ENCODE data around the gene GSTM2.

The GSTM2 gene

DNA sequence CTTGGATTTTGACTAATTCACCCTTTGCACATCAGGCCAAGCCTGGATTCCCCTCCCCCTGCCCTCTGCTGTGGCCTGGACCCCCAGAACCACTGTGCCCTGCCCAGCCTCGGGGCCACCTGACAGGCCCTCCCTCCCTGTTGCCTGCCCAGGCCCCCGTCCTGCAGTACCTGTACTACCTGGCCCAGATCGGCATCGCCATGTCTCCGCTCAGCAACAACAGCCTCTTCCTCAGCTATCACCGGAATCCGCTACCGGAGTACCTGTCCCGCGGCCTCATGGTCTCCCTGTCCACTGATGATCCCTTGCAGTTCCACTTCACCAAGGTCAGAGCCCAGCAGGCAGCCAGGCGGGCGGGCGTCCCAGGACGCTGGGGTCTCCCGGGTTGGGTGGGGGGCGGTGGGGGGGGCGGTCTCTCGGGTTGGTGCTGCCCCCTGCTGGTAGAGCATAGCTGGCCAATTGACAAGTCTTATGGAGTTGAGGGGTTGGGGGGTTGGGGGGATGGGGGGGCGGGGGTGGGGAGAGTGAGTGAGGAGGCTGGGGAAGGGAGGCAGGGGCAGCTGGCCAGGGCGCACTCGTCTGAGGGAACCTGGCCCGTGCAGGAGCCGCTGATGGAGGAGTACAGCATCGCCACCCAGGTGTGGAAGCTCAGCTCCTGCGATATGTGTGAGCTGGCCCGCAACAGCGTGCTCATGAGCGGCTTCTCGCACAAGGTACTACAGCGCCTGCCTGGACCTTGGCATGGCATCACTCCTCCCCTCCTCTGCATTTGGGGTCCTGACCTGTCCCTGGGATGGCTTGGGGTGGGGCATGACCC is 37.6 kb upstream of the GSTM2 start:
- DNase-seq: no peak

DNA sequence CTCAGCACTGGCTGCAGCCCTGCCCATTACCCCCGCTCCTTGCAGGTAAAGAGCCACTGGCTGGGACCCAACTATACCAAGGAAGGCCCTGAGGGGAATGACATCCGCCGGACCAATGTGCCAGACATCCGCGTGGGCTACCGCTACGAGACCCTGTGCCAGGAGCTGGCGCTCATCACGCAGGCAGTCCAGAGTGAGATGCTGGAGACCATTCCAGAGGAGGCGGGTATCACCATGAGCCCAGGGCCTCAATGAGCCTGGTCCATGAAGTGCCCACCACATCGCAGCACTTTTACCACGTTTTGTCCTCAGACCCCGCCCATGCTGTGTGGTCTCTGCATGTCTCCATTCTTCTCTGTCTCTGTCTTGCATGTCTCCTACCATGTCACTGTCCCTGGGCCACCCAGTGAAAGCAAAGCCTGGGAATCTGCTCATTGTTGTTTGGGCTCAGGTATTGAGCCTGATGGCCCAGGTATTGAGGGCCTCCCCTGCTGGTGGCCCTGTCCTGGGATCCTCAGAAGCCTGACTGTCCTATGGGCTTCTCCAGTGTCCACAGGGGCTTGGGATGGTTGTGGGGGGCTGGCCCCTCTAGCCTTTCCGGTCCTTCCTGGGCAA is 36.9 kb upstream of the GSTM2 start:
- no peak for DNase-seq

GRCh38 chr1:109631513-109632505 is 36.0 kb upstream of the GSTM2 start:
- DNase-seq: no peak

DNA sequence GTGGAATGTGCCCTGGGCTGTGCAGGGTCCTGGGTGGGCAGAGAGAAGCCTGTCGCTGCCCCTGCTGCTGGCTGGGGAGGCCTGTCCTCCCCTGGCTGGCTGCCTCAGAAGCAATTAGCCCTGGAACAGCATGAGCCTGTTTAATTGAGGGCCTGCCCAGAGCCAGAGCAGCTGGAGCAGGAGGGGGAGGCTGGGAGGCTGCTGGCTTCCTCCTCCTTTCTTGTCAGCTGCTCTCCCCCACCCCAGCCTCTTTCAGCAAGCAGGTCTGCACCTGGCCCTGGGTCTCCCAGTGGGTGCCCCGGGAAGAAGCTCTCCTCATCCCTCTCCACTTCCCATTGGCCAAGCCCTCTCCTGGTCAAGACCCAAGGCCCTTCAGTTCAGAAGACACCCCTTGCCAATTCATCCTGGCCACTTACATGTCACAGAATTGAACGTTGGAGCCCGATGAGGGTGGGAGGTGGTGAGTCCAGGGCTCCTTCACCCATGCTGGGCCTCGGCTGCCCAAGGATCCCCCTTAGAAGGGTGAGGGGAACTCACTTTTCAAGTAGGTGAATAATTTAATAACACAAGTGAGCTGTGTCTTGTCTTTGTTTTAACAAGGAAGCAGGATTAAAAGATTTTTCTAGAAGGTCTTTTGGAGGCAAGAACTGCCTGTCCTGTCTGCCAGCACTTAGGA is 35.0 kb upstream of the GSTM2 start:
- DNase-seq: peak; percentile 67

DNA sequence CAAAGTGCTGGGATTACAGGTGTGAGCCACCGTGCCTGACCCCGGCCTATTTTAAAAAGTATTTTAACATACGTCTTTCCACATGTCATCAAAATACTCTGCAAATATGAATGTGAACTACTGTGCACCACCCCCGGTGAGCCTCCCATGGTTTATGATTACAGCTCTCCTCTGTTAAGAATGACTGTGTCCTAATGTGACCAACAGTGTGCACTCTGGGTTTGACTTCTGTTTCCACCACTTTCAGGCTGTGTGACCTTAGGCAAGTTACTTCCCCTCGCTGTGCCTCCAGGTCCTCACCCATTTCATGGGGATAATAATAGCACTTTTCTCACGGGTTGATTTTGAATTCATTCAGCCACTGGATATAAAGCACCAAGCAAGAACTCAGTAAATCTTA is 33.6 kb upstream of the GSTM2 start:
- no peak for DNase-seq

- no peak for DNase-seq
These were observed 32.8 kb upstream of the GSTM2 start for GRCh38 chr1:109634771-109635750.

GRCh38 chr1:109635862-109636200 is 32.0 kb upstream of the GSTM2 start:
- DNase-seq: no peak

GRCh38 chr1:109636201-109636952 is 31.5 kb upstream of the GSTM2 start:
- no peak for DNase-seq

DNA sequence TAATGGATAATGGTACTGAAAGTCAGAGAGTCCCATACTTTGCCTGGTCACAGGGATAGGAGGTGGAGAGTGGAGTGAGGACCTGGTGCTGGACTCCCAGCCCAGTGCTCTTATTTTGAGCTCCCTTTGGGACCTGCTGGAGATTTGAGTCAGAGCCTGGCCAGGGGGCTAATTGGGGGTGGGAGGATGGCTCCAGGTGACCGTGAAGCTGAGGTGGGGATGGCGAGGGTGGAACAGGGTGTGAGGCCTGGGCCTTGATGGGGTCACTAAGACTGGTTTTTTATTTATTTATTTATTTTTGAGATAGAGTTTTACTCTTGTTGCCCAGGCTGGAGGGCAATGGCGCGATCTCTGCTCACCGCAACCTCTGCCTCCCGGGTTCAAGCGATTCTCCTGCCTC is 30.4 kb upstream of the GSTM2 start:
- no peak for DNase-seq

DNA sequence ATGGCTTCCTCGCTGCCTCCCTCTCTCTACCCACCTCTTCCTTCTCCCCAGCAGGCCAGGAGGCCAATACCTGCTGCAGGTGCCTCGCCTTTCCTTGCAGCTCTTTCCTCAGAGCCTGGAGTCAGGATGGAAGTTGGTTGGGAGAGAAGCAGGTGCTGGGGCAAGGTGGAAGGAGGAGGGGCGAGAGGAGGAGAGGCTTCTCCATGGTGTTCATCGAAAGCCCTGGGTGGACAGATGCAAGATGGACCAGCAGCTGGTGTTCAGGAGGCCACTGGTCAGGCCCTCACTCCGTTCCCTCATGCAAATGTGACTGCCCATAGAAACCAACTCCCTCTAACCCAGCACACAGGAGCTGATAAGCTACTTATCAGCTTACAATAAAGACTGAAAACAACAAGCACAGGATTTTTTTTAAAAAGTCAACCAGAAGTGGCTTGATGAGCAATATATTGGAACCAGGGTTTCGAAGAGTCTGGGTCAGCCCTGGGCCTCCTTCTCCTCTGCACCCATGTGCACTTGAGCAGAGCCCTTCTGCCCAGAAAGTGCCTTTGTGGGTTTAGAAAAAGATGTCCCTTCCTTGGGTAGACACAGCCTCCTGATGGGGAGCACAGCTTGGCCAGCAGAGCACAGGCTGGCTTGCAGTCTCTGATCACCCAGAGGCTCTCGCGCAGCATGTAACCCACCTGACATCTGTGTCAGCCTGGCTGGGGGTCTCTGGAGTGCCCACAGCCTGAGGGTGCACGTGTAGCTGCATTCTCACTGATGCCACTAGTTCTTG is 28.6 kb upstream of the GSTM2 start:
- no peak for DNase-seq

DNA sequence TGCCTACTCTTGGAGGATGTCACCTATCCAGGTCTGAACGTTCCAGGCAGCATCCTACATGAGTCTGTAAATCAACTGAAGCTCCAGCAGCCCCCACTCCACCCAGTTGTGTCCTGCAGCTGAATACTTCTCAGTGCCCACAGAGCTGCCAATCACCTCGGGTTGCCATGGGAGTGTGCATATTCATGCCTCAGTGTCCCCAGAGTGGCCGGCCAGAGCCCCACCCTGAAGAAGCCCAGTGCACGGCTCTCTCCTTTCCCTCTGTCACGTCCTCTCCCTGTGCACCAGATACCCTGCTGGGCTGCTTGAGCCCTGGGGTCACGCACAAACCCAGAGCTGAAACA is 28.0 kb upstream of the GSTM2 start:
- no peak for DNase-seq

DNA sequence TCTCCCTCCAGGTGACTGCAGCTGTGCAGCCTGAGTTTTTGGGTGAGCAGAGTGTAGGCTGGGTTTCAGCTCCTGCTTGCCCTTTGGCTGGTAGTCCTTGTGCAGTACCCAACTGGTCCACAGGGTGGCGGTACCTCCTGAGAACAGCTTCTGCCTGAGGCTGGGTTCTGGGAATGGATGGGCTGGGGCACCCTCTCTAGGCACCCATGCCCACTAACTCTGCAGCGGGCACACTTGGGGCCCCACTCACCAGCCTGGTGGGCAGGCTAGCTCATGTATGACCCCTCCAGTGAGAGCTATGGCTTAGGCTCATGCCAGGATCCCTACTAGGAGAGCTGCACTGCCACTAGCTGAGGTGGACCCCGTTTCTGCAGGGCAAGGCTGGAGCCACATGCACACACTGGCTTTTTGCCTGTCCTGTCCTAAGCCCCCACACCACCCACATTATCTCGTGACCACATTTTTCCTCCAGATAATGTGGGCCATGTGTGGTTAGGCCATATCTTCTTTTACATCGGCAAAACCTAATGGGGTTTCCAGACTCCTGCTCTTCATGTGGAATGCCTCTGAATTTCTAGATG is 27.5 kb upstream of the GSTM2 start:
- DNase-seq: peak; percentile 77

DNA sequence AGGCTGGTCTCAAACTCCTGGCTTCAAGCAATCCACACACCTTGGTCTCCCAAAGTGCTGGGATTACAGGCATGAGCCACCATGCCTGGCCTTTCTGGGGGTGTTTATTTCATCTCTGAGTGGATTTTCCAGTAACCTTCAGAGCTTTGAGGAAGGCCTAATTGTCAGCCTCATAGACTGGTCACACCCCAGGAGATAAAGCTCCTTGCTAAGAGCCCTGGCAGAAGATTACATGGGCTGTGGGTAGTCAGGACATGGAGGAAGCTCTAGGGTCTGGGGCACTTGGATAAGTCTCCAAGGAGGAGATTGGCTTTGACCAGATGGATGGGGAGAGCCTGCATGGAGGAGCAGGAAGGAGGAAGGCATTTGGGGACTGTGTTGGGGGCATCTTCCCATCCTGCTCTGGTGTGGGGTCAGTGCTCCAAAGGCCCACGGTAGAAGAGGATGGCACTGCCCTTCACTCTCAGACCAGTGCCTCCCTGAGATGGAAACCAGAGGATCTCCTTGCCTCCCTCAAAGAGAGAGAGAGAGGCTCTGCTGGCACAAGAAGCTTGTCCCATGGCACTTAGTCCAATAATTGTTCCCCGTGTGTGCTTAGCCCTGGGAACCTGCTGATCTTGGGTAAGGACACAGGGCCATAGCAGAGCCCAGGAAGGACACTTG is 26.6 kb upstream of the GSTM2 start:
- no peak for DNase-seq

- DNase-seq: no peak
These were observed 26.0 kb upstream of the GSTM2 start for GRCh38 chr1:109641861-109642260.

DNA sequence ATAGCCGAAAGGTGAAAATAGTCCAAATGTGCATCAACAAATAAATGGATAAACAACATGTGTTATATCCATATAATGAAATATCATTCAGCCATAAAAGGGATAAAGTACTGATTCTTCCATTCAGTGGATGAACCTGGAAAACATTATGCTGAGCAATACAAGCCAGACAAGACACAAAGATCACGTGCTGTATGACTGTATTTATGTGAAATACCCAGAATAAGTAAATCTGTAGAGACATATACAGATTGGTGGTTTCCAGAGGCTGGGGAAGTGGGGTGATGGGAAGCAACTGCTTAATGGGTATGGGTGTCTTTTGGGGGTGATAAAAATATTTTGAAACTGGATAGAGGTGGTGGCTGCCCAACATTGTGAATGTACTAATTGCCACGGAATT is 25.2 kb upstream of the GSTM2 start:
- DNase-seq: no peak

GRCh38 chr1:109643385-109644230 is 24.2 kb upstream of the GSTM2 start:
- peak; percentile 69 for DNase-seq

DNA sequence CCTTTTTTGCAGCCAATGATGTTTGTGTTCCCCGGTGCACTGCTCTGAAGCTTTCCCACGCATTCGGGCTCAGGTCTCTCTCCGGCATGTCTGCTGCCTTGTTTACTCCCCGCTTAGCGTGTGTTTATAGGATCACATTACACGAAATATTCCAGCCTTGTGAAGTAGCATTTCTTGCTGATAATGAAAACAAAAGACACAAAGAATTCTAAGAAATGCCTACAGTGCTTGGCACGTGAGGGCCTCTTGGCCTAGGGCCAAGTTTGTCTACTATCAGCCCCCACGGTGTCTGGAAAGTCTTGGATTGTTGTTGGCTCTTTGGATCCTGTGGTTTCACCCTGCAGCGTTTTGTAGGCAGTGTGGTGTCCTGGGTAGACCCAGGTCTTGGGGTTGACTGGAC is 23.2 kb upstream of the GSTM2 start:
- DNase-seq: no peak

GRCh38 chr1:109649491-109649914 is 18.4 kb upstream of the GSTM2 start:
- DNase-seq: peak; percentile 51

All from midbrain (tissue), 1 donor.